Stimulated activated CD8-positive, alpha-beta memory T cell treated with anti-CD3 and anti-CD28 coated beads, Interleukin-15, amount 100 ng/mL, for 1 hour (primary cell): ENCODE measurements around the gene CRACR2B.

Experiments used
- DNase-seq: peaks from one replicate; pipeline ENCODE4 v3.0.0-alpha.2; 2020; ENCODE audit warnings: low read depth

Gene CRACR2B

GRCh38 chr11:827146-827896, 398 bp upstream of the CRACR2B start:
- no peak for DNase-seq

GRCh38 chr11:828506-829175, 922 bp downstream of the CRACR2B start:
- DNase-seq, result no peak

GRCh38 chr11:829176-829846, 1.6 kb downstream of the CRACR2B start:
- DNase-seq, result no peak

GRCh38 chr11:829847-830294, 2.2 kb downstream of the CRACR2B start:
- DNase-seq, result no peak

- DNase-seq, result no peak
These were observed 2.8 kb downstream of the CRACR2B start for GRCh38 chr11:830295-831117.

GRCh38 chr11:831118-831864, 3.6 kb downstream of the CRACR2B start:
- no peak for DNase-seq

GRCh38 chr11:831961-832528, 4.3 kb downstream of the CRACR2B start:
- no peak for DNase-seq

- DNase-seq, result no peak
These were observed 4.9 kb downstream of the CRACR2B start, which contains the start of gene CD151 for GRCh38 chr11:832529-833113. TSS of gene CD151 (plus strand) at chr11:832952. CDS start at chr11:836070, 3,118 bp downstream.

GRCh38 chr11:833114-833791, 5.5 kb downstream of the CRACR2B start:
- DNase-seq, result no peak

GRCh38 chr11:833849-834311, 6.2 kb downstream of the CRACR2B start:
- DNase-seq, result no peak

- no peak for DNase-seq
These were observed 6.9 kb downstream of the CRACR2B start for GRCh38 chr11:834371-835316.

- DNase-seq, result no peak
These were observed 8.6 kb downstream of the CRACR2B start for GRCh38 chr11:836274-836673.

GRCh38 chr11:836700-837099, 9.0 kb downstream of the CRACR2B start:
- no peak for DNase-seq

- DNase-seq, result no peak
These were observed 9.7 kb downstream of the CRACR2B start for GRCh38 chr11:837189-837989.

GRCh38 chr11:837990-838307, 10.2 kb downstream of the CRACR2B start:
- no peak for DNase-seq

- no peak for DNase-seq
These were observed 10.9 kb downstream of the CRACR2B start for GRCh38 chr11:838441-839279.

- no peak for DNase-seq
These were observed 11.5 kb downstream of the CRACR2B start for GRCh38 chr11:839280-839623.
